Measurements from ENCODE around the gene FGFR3. TPM values are rescaled to one million over a fixed set of nuclear protein-coding genes. Genes with fewer than 3 reads are reported as not detected.
A peak's percentile ranks its signal among the peaks of the same experiment; 100 is the strongest.

The FGFR3 gene
- total and polyA plus RNA-seq, 8 donors = 1.2 to 530 (median 26.9) TPM

GRCh38 chr4:1854752-1855151 lies 61.7 kb downstream of the FGFR3 start:
- H3K27ac ChIP-seq = peak overlapping the region in 3 of 5 donors; percentile 79 to 94 (median 91)
- H3K27me3 ChIP-seq = no peaks in the 10 kb centered on the region
- WGBS, 5 donors = 25 to 69% (median 43%) methylated on average over 1 of the region's 1 CpG

GRCh38 chr4:1855333-1856070 lies 62.4 kb downstream of the FGFR3 start:
- DNase-seq = peak in 1 of 2 donors; percentile 51
- intact Hi-C loops (cut with DNase I; ENCODE audit: low total_unique reads) = no loop called here

More at GRCh38 chr4:1854752-1855151, 61.7 kb downstream of the FGFR3 start:
- no peaks in the 10 kb centered on the region for H3K9me3 ChIP-seq
- H3K4me3 ChIP-seq = peak overlapping the region; percentile 71 to 98 (median 90)
- H3K36me3 ChIP-seq = no peaks in the 10 kb centered on the region
- no peak for DNase-seq
- peaks cover 42 to 66% (median 64%) of the 10 kb centered on the region in 4 donors for H3K4me1 ChIP-seq
- intact Hi-C loops (cut with DNase I; ENCODE audit: low total_unique reads) = no loop called here
- TF ChIP-seq CTCF (IDR thresholded peaks at IDR 0.05) (no peak), EP300 (IDR thresholded peaks at IDR 0.05) (no peak), POLR2AphosphoS5 (IDR thresholded peaks at IDR 0.05) (no peak), POLR2A (IDR thresholded peaks at IDR 0.05) (no peak)

GRCh38 chr4:1856071-1856942 lies 63.2 kb downstream of the FGFR3 start, which contains the start of gene LETM1:
Gene LETM1 (minus strand): TSS chr4:1856156. CDS start chr4:1855950, 206 bp downstream.
- no peaks in the 10 kb centered on the region for H3K36me3 ChIP-seq
- TF ChIP-seq POLR2AphosphoS5 (IDR thresholded peaks at IDR 0.05) = peak; percentile 63 to 94 (median 79)
- peak in 1 of 4 donors; percentile 32 for TF ChIP-seq POLR2A (IDR thresholded peaks at IDR 0.05)
- TF ChIP-seq CTCF (IDR thresholded peaks at IDR 0.05) = no peak
- H3K4me3 ChIP-seq = peak within 1 kb of the TSS; percentile 71 to 98 (median 90)
- peak within 1 kb of the TSS; percentile 79 to 94 (median 91) for H3K27ac ChIP-seq
- DNase-seq = peak; percentile 96 to 99
- peaks cover 37 to 58% (median 55%) of the 10 kb centered on the region in 4 donors for H3K4me1 ChIP-seq
- no peaks in the 10 kb centered on the region for H3K27me3 ChIP-seq
- WGBS, 5 donors = 0 to 1% (median 1%) methylated on average over 15 to 107 of the region's 107 CpGs; no CpG with 5 or more reads in 1 of the 5 donors
- intact Hi-C loops (cut with DNase I; ENCODE audit: low total_unique reads) = no loop called here
- H3K9me3 ChIP-seq = no peaks in the 10 kb centered on the region

More at GRCh38 chr4:1855333-1856070, 62.4 kb downstream of the FGFR3 start:
- Histone ChIP-seq H3K36me3 (no peaks in the 10 kb centered on the region), H3K27me3 (no peaks in the 10 kb centered on the region), H3K27ac (peak overlapping the region; percentile 79 to 94 (median 90)), H3K9me3 (no peaks in the 10 kb centered on the region), H3K4me3 (peak overlapping the region; percentile 71 to 98 (median 90)), H3K4me1 (peaks cover 42 to 66% (median 62%) of the 10 kb centered on the region in 4 donors)
- TF ChIP-seq EP300 (IDR thresholded peaks at IDR 0.05) (no peak), POLR2AphosphoS5 (IDR thresholded peaks at IDR 0.05) (no peak), POLR2A (IDR thresholded peaks at IDR 0.05) (no peak), CTCF (IDR thresholded peaks at IDR 0.05) (no peak)
- WGBS, 5 donors = 0 to 1% (median 1%) methylated on average over 19 to 92 of the region's 92 CpGs
